K562 (cell line): ENCODE data around the gene PMPCB. TPM values are rescaled to one million over a fixed set of nuclear protein-coding genes. Genes with fewer than 3 reads are reported as not detected.
A peak's percentile ranks its signal among the peaks of the same experiment; 100 is the strongest.

ENCODE experiments used
- CHD7 ChIP-seq: fragments of 200-600 bp; sonication (generic); IDR thresholded peaks from one replicate; pipeline ENCODE4 v1.6.1; 2012; ENCODE audit warnings: mild to moderate bottlenecking, low read depth, low read length, inconsistent platforms
- POLR2A ChIP-seq: fragments of 450-650 bp; conservative IDR thresholded peaks from 2 replicates; pipeline ENCODE4 v1.6.1; 2016
- RUNX1 ChIP-seq: sonication (generic); IDR thresholded peaks from 2 replicates; pipeline ENCODE4 v1.6.1; 2016; ENCODE audit warnings: antibody characterized with exemption, low read depth
- ZNF124 ChIP-seq: sonication (generic); formaldehyde crosslinking; IDR thresholded peaks from 2 replicates; pipeline ENCODE4 v1.8.1; 2022; ENCODE audit warnings: missing genetic modification reagents
- polyA plus RNA-seq, 8 experiments: library from polyadenylated mRNA; depleted of rRNA in 4 of 8; stranded (reverse) in 5 of 8; unstranded in 3 of 8; fragments of >200 nt; fragmentation: Nextera tagmentation in 2 of 8; fragmentation: Illumina TruSeq in 1 of 8; extraction: Ambion mirVana in 2 of 8; extraction: Trizol in 1 of 8; gene quantifications; 2 replicates each; pipeline versions ENCODE4 v1.2.1 to v1.2.3, GENCODE V29; 2011 to 2014; ENCODE audit warnings: inconsistent platforms in 1 of 8, missing spikeins in 1 of 8
- total RNA-seq, 7 experiments: library from RNA; depleted of rRNA in 6 of 7; stranded (reverse); fragments of >200 nt in 6 of 7; fragmentation: Illumina TruSeq in 2 of 7; extraction: Trizol in 2 of 7; gene quantifications; 2 replicates each; pipeline versions ENCODE4 v1.2.1 to v1.2.3, GENCODE V29; 2011 to 2021; ENCODE audit warnings: low replicate concordance in 1 of 7
- TF ChIP-seq, protein P1 (sequence below): fragments of 250-450 bp; sonication (Bioruptor Pico); IDR thresholded peaks from 2 replicates; pipeline ENCODE4 v1.5.0; 2021; ENCODE audit warnings: mild to moderate bottlenecking, moderate library complexity

Gene PMPCB
- total and polyA plus RNA-seq, 9 of the 15 experiments (the other 6 are each of a cell fraction or from before 2014, with no cell fraction given): 61.2 to 209 (median 105) TPM

- TF ChIP-seq, protein P1, sequence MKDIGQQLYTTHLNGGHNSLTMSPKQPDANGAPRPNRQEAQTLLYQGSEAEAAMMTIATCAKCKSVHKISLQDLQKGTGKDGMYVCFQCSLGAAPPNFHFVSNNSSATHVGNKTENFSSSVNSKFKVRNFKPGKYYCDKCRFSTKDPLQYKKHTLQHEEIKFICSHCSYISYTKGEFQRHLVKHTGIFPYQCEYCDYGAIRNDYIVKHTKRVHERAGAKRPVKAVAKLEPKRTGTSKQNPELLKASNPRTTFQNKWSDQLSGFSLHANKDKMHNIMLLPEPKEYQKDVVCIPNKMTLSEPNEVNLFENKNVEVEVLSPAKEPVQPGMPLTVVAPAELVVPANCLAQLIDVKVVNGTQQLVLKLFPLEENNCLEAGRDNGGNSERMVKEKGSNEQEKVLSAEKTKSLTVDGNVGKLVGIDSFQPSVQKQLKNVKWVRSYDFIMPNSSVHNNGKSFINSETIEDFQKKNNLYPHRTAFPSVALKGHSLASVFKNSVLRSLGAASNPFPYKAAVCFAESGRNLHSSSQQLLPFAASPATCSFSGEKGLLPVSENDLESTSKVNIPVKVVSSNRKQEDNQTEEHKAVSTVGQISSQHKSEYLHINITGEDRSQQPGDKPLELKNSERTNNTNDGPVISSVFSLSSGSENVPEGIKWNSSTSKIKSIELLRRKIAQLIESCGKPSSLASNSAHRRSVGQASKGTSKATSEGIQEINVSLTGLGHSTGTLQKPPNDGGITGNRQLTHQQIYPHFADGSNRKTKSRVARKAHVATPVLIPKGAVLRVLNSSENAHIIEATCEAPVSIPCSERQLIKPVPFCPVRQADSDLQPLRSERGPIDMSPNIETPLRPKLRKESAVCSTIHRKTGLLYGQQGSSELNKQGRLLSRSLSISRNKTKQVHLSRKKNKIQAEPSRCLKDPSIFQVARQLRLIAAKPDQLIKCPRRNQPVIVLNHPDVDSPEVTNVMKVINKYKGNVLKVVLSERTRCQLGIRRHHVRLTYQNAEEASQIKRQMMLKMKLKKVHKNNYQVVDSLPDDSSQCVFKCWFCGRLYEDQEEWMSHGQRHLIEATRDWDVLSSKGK (CRISPR knock-in tag): no peak
- TF ChIP-seq CHD7 (no peak), ZNF124 (no peak), RUNX1 (no peak), POLR2A (peak; percentile 91)
Observed at GRCh38 chr7:103347507-103348267, 50.5 kb downstream of the PMPCB start, which contains the start of gene PSMC2 (continued).
